Fibroblast of lung (primary cell): Measurements from ENCODE around the gene SEMA6B. TPM values are rescaled to one million over a fixed set of nuclear protein-coding genes. Genes with fewer than 3 reads are reported as not detected.

Experiments
- DNase-seq, 2 donors: peaks; one replicate each; pipeline versions ENCODE4 v3.0.0 to v3.0.0-alpha.2; 2010; ENCODE audit warnings: low read depth in 2 of 2
- H2AFZ ChIP-seq: 2 replicates; pipeline ENCODE4 v1.5.1; 2012; ENCODE audit warnings: low read length, control low read depth, inconsistent platforms
- H3K27ac ChIP-seq: 2 replicates; pipeline ENCODE4 v1.5.1; 2011; ENCODE audit warnings: low read length, control low read depth; ENCODE audit not compliant: insufficient read depth
- H3K27me3 ChIP-seq: 2 replicates; pipeline ENCODE4 v1.5.1; 2011; ENCODE audit warnings: mild to moderate bottlenecking, low read length; ENCODE audit not compliant: control insufficient read depth, insufficient read depth
- H3K36me3 ChIP-seq: 2 replicates; pipeline ENCODE4 v1.5.1; 2011; ENCODE audit warnings: low read length; ENCODE audit not compliant: control insufficient read depth, insufficient read depth
- H3K4me1 ChIP-seq: 2 replicates; pipeline ENCODE4 v1.5.1; 2011; ENCODE audit warnings: low read length; ENCODE audit not compliant: control insufficient read depth, insufficient read depth; ENCODE audit errors: extremely low read depth
- H3K4me2 ChIP-seq: 2 replicates; pipeline ENCODE4 v1.5.1; 2011; ENCODE audit warnings: low read length, control low read depth; ENCODE audit not compliant: insufficient read depth; ENCODE audit errors: extremely low read depth
- H3K4me3 ChIP-seq, 4 experiments: fragments of 200-600 bp in 1 of 4; sonication (generic) in 1 of 4; replicated peaks in 1 of 4; 2 replicates each; pipeline ENCODE4 v1.5.1; 2011 to 2016; ENCODE audit warnings: low read length in 4 of 4, low read depth in 3 of 4, mild to moderate bottlenecking in 3 of 4, control low read depth in 2 of 4, inconsistent platforms in 1 of 4, mixed read lengths in 1 of 4; ENCODE audit not compliant: insufficient read depth in 1 of 4; ENCODE audit errors: control extremely low read depth in 1 of 4
- H3K79me2 ChIP-seq: 2 replicates; pipeline ENCODE4 v1.5.1; 2012; ENCODE audit warnings: mild to moderate bottlenecking, low read length, inconsistent platforms; ENCODE audit not compliant: control insufficient read depth, insufficient read depth
- H3K9ac ChIP-seq: 2 replicates; pipeline ENCODE4 v1.5.1; 2011; ENCODE audit warnings: mild to moderate bottlenecking, low read length, control low read depth; ENCODE audit not compliant: insufficient read depth
- H3K9me3 ChIP-seq: 2 replicates; pipeline ENCODE4 v1.5.1; 2012; ENCODE audit warnings: low read depth, low read length; ENCODE audit not compliant: control insufficient read depth, insufficient read depth
- H4K20me1 ChIP-seq: 2 replicates; pipeline ENCODE4 v1.5.1; 2011; ENCODE audit warnings: low read length; ENCODE audit not compliant: control insufficient read depth, insufficient read depth; ENCODE audit errors: extremely low read depth
- CTCF ChIP-seq, 2 donors: IDR thresholded peaks in 1 of 2; conservative IDR thresholded peaks in 1 of 2; 1 replicate in 1 of 2; 2 replicates in 1 of 2; pipeline ENCODE4 v1.5.1; 2011 to 2012; ENCODE audit warnings: low read length in 2 of 2, control low read depth in 1 of 2, inconsistent platforms in 1 of 2, low read depth in 1 of 2, mild to moderate bottlenecking in 1 of 2
- EZH2 ChIP-seq: IDR thresholded peaks from 2 replicates; pipeline ENCODE4 v1.5.1; 2012; ENCODE audit warnings: low read length, control low read depth, mild to moderate bottlenecking; ENCODE audit errors: missing control alignments
- polyA plus RNA-seq, 2 donors: library from polyadenylated mRNA; depleted of rRNA in 1 of 2; stranded (reverse) in 1 of 2; unstranded in 1 of 2; fragments of >200 nt; gene quantifications; 2 replicates each; pipeline ENCODE4 v1.2.1, GENCODE V29; 2011 to 2012; ENCODE audit warnings: missing spikeins in 1 of 2
- total RNA-seq: library from RNA; depleted of rRNA; stranded (reverse); fragments of >200 nt; gene quantifications from 2 replicates; pipeline ENCODE4 v1.2.1, GENCODE V29; 2014

The SEMA6B gene
- total and polyA plus RNA-seq, 2 donors (not counting 1 experiment from before 2014, with no cell fraction given), result under 0.01 to 0.31 TPM

DNA sequence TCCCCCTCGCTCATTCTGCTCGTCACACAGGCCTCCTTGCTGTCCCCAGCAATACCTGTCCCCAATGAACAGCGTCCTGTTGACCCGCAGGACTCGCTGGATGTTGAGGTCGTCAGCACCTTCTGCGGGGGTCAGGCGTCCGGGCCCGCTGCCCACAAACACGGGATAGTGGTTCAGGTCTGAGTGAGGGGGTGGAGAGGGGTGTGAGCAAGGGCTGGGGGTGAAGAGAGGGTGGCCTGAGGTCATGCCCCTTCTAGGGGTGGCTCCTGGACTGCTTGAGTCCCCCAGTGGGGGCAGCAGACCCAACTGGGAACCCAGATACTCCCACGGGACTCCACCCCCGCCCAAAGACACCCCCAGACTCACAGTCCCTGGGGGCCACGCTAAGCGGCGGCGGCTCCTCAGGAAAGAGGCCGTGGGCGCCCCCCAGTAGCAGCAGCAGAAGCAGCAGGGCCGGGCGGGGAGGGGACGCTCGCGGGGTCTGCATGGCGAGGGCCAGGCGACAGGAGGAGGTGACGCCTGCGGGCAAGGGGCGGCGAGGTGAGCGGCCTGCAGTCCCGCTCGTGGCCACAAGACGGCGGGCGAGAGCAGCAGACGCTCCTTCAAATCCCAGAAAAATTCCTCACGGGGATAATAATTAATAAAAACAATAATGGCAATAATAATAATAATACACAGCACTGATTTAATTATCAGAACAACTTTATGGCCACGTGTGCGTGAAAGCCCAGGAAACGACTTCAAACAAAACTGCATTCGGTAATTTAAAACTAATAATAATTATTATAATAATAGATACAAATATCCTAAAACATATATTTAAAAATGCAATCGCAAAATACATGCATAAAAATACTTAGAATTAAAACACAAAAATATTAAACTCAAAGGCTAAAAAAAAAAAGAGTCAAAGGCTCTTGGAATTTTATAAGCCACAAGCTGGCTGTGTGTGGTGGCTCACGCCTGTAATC lies 1.2 kb downstream of the SEMA6B start:
- H3K36me3 ChIP-seq, result no peaks in the 10 kb centered on the region
- H3K4me2 ChIP-seq, result no peak overlapping the region
- H2AFZ ChIP-seq, result no peak overlapping the region
- H4K20me1 ChIP-seq, result no peaks in the 10 kb centered on the region
- H3K4me3 ChIP-seq, result no peak overlapping the region
- H3K4me1 ChIP-seq, result no peaks in the 10 kb centered on the region
- no peaks in the 10 kb centered on the region for H3K79me2 ChIP-seq
- DNase-seq, result no peak
- no peaks in the 10 kb centered on the region for H3K27me3 ChIP-seq
- TF ChIP-seq EZH2, result no peak
- TF ChIP-seq CTCF (conservative IDR thresholded peaks at IDR 0.05 in 1 of 2, IDR thresholded peaks at IDR 0.05 in 1 of 2; ENCODE audit: low read depth in 1 of 2, low read length in 2 of 2), result peak; percentile 91 to 92
- H3K27ac ChIP-seq, result no peak overlapping the region
- no peak overlapping the region for H3K9ac ChIP-seq
- H3K9me3 ChIP-seq, result no peaks in the 10 kb centered on the region

- Histone ChIP-seq H3K4me2 (no peak overlapping the region), H3K9ac (no peak overlapping the region)
- TF ChIP-seq CTCF (conservative IDR thresholded peaks at IDR 0.05 in 1 of 2, IDR thresholded peaks at IDR 0.05 in 1 of 2; ENCODE audit: low read depth in 1 of 2, low read length in 2 of 2), result no peak
Measured at GRCh38 chr19:4557144-4557970, 2.1 kb downstream of the SEMA6B start.

DNA sequence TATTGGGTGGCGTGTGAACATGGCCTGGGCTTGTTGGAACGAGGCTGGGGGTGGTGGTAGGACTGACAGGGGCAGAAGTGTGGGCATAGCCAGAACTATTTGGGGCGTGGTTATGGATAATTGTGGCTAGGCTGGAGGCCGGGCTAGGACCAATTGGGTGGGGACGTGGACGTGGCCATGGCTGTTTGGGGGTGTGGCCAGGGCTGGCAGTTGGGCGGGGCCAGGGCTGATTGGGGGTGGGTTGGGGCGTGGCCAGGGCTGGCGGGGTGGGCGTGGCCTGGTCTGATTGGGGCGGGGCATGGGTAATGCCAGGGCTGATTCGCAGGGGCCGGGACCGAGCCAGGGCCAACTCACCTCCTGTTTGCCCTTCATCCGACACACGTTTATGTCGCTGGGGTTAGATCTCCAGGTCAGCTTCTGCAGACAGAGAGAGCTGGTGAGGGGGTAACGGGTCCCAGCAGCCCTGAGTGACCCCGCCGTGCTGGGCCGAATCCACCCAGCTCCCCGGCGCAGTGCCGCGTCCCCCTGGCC lies 2.8 kb downstream of the SEMA6B start:
- no peaks in the 10 kb centered on the region for H3K79me2 ChIP-seq
- H3K4me1 ChIP-seq, result no peaks in the 10 kb centered on the region
- DNase-seq, result no peak
- TF ChIP-seq CTCF (conservative IDR thresholded peaks at IDR 0.05 in 1 of 2, IDR thresholded peaks at IDR 0.05 in 1 of 2; ENCODE audit: low read depth in 1 of 2, low read length in 2 of 2) (no peak), EZH2 (no peak)
- H3K9ac ChIP-seq, result no peak overlapping the region
- H3K4me3 ChIP-seq, result no peak overlapping the region
- no peaks in the 10 kb centered on the region for H3K9me3 ChIP-seq
- H3K4me2 ChIP-seq, result no peak overlapping the region
- H3K27ac ChIP-seq, result no peak overlapping the region
- no peaks in the 10 kb centered on the region for H3K27me3 ChIP-seq
- H2AFZ ChIP-seq, result no peak overlapping the region
- H3K36me3 ChIP-seq, result no peaks in the 10 kb centered on the region
- no peaks in the 10 kb centered on the region for H4K20me1 ChIP-seq

More at GRCh38 chr19:4557144-4557970, 2.1 kb downstream of the SEMA6B start:
- no peaks in the 10 kb centered on the region for H3K9me3 ChIP-seq
- no peak for DNase-seq
- no peaks in the 10 kb centered on the region for H3K27me3 ChIP-seq
- H3K27ac ChIP-seq, result no peak overlapping the region
- H3K4me3 ChIP-seq, result no peak overlapping the region
- no peaks in the 10 kb centered on the region for H4K20me1 ChIP-seq
- no peak overlapping the region for H2AFZ ChIP-seq
- no peaks in the 10 kb centered on the region for H3K79me2 ChIP-seq
- no peaks in the 10 kb centered on the region for H3K36me3 ChIP-seq
- H3K4me1 ChIP-seq, result no peaks in the 10 kb centered on the region
